COR-L47 (cell line): Measurements from ENCODE around the gene RGS3.
A peak's percentile ranks its signal among the peaks of the same experiment; 100 is the strongest.
"Not testable (repeated sequence)": the region's sequence is repeated elsewhere in the genome, so short reads cannot be mapped to it uniquely, and the experiment has no call there.

Experiments used
- DNase-seq: peaks from one replicate; lab custom pipeline; 2025; lab: John Stamatoyannopoulos, UW

RGS3 gene

DNA sequence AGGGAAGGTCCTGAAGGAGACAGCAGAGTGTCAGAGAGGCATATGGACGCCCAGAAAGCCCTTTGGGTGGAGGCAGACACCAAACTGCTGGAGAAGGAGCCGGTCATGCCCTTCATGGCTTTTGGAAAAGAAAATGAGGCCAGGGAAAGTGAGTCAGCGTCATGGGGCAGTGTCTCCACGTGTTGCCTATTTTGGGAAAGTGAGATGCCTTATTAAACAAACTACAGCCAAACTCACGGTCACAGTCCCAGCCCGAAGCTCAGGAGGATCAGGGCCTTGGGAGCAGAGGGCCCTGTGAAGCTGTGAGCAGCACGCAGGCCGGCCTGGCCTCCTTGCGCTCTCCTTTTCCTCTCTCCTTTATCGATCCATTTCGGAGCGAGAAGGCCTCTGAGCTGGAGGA, 25.0 kb downstream of the RGS3 start:
- DNase-seq, result no peak

DNA sequence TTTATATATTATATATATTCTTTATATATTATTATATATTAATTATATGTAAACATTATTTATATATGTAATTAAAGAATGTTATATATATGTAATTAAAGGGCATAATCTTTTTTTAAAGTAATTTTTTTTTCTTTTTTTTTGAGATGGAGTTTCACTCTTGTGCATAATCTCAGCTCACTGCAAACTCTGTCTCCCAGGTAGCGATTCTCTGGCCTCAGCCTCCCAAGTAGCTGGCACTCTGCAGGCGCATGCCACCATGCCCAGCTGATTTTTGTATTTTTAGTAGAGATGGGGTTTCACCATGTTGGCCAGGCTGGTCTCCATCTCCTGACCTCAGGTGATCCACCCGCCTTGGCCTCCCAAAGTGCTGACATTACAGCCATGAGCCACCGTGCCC, 27.6 kb downstream of the RGS3 start:
- DNase-seq, result not testable (repeated sequence)

DNA sequence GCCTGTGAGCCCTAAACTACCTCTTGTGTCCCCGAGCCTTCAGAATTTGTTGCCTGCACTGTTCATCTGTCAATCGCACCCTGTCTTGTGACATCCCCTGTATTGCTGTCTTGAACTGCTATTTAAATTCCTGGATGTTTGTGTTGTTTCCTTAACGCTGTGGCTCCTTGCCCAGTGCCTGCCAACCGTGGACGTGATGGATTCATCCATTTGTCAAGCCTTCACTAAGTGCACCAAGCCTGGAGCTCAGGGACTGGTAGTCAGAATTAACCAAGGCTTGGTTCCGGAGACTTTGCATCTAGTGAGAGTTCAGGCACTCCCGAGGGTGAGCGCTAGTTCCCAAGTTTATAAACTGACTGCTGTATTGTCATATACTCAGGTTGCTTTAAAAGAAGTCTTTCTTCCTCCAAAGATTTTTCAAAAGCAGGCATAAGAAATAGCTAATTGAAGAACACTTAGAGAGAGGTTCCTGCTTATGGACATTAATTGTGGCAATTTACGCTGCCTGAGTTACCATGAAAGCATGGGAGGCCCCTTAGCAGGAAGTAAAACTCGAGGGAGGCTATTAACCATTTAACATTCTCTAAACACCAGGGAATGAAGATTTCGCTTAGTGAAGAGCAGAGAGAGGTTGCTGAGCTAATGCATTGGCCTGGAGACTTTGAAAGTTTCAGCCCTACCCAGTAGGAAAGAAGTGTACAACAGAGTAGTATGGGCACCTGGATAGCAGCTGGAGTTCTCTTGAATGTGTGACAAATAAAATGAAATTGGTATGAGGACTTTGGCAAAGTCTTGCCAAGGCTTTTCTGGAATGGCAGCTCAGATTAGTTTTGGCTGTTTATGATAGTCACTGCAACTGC, 29.0 kb downstream of the RGS3 start:
- no peak for DNase-seq

DNA sequence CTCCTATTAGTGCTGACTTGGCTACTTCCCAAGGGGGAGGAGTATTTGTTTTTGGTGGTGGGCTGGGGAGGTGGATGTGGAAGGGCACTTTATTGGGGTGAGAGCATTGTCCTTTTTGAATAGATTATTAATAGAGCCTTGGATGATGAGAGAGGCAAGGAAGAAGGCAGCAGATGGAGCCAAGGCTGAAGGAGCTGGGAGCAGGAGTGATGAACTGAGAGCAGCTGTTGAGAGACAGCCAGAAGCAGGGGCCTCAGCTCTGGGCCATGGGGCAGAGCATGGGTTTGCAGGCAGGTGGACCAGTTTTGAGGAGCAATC, 29.6 kb downstream of the RGS3 start:
- no peak for DNase-seq

DNA sequence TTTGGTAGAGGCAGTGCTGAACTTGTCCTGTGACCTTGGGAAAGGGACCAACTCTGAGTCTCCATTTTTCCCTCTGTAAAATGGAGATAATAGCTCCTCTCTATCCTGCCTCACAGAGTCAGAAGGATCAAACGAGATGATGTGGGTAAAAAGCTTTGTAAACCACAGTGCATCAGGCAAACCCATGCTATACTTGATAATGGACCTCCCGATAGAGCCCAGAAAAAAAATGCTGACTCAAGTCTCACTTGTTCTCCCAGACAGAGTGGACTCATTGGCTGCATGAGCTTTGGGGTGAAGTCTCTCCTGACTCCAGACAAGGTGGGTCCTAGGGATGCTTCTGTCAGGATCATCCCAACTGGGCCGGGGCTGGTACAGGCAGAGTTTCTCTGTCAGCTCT, 32.0 kb downstream of the RGS3 start:
- no peak for DNase-seq

DNA sequence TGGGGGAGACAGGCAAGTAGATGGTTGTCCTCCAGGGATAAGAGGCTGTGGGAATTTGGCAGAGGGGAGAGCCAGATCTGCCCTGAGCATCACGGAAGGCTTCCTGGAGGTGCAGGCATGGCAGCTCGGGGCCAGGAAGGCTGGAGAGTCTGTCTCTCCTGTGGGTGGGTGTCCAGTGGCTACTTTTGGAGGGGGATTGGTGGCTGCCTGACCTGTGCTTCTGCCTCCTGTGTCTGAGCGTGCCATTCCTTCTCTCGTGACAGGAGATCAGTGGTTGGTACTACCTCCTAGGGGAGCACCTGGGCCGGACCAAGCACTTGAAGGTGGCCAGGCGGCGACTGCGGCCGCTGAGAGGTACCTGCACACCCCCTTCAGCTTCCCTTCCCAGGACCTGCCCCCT, 33.5 kb downstream of the RGS3 start:
- DNase-seq, result no peak

DNA sequence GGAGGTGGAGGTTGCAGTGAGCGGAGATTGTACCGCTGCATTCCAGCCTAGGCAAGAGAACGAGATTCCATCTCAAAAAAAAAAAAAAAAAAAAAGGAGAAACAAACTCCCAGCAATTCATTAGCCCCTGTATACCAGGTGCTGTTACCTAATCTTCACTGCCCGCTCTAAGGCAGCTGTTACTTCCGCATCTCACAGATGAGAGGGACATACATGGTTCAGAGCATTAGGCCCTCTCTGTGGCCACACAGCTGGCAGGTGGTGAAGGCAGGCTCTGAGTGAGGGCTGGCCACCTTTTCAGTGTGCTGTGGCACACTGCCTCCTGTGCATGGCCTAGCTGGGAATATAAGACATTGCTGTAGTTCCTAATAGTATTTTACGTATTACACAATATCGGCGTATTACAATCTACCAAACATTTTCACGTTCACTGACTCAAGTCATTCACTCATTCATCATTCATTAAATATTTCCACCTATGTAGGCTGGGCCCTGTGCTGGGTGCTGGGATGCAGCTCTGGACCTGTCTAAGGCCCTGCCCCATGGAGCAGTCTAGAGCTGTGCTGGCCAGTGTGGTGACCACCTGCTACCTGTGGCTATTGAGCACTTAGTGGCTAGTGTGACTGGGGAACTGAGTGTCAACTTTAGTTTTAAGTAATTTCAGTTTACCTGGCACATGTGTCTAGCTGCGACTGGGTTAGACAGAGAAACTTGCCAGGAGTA, 35.8 kb downstream of the RGS3 start:
- no peak for DNase-seq

DNA sequence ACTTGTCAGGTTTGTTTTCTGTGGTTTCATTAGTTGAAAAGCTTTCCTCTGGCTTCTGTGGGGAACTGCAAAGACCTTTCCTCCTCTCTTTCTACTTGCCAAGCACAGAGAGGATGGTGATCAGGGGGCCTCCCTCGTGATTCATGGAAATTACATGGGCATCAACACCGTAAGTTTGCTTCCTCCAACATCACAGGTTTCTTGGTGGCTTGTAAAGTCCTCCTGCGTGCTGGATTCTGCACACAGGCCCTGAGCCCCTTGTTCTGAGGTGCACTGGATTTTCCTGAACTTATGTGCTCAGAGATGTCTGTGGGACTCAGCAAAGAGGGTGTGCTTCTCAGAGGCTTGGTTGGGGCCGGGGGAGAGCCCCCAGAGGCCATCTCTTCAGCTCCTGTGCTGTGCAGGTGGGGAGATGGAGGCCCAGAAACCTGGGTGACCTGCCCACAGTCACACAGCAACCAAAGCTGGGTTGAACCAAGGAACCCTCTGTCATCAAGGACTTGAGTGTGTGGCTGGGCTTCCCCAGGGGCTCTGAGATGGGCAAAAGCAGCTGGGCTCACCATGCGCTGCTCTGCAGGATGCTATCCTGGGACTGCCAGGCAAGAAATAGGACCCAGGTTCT, 36.5 kb downstream of the RGS3 start:
- DNase-seq, result no peak

DNA sequence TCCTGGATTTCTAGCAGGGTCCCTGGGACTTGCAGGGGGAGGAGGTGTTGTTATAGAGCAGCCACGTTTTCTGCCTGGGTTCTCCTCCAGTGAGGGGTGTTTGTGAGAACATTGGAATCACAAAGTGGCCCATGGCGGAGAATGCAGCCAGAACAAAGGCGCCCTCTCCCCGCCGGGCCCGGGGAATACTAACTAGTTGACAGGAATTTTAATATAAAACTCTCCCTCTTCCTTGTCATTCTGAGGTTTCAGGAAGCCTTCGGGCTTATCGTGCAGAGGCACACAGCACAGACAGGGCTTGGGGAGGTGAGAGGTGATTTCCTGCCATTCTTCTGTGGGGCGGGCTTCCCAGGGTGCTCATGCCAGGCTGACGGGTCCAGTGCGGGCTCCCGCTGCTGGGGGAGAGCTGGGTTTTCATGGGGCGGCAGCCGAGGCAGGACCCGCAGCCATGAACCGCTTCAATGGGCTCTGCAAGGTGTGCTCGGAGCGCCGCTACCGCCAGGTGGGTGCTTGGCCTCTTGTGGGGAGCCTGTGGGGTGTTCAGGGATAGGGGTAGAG, 37.7 kb downstream of the RGS3 start:
- DNase-seq, result no peak

DNA sequence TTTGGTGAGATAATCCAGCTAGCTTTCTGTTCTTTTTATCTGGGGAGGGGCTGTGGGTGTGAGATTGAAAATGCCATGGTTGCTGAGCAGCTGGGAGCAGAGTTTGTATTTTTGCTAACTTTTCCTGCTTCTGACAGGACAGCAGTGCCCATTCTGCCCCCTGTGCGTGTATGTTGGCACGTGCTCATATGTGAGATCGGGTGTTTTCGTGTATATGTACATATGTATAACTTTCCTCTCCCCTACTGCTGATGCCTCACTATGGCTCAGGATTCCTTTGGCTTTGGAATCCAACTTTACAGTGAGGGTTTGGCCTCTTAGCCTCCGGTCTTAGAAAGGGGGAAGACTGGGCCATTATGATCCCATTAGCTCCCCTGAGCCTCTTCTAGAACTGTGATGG, 38.3 kb downstream of the RGS3 start:
- DNase-seq, result no peak

DNA sequence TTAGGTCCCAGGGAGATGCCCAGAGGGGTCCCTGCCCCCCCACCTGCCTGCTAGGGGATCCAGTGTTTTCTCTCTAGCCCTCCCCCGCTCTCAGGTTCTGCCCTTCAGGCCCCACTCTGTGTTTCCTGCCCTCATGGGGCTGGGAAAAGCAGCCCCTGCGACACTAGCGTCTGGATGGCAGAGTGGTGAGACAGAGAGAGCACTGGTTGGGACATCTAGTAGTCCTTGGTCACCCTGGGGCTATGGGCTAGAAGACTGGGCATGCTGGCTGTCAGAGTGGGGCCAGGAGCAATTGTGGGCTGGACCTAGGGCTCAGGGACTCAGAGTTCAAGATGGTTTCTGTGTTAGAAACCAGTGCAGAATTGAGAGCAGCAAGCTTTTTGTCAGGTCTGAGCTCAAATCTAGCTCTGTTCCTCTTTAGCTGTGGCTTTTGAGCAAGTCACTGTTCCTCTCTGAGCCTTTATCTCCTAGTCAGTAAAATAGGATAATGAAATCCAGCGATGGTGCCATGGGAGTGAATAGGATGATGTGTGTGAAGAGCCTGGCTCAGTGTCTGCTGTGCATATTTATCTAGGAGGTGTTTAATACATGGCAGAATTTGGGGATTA, 39.0 kb downstream of the RGS3 start:
- no peak for DNase-seq

DNA sequence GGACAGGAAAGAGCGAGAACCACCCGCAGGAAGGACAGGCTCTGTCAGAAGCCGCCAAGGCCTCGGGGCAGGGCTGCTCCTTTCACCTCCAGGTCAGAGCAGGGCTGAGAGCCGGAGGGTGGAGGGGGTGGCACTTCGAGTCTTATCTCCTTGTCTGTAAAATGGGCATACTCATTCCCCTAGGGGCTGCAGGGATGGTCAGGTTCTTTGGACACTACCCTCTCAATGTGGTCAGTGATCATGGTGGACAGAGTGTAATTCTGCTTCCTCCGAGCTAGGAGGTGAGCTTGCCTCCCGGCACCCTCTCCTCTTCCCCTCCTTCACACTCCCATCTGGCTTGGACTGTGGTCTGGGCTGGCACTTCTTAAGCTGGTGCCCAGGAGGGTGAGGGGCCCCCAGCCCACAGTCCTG, 39.6 kb downstream of the RGS3 start:
- no peak for DNase-seq

DNA sequence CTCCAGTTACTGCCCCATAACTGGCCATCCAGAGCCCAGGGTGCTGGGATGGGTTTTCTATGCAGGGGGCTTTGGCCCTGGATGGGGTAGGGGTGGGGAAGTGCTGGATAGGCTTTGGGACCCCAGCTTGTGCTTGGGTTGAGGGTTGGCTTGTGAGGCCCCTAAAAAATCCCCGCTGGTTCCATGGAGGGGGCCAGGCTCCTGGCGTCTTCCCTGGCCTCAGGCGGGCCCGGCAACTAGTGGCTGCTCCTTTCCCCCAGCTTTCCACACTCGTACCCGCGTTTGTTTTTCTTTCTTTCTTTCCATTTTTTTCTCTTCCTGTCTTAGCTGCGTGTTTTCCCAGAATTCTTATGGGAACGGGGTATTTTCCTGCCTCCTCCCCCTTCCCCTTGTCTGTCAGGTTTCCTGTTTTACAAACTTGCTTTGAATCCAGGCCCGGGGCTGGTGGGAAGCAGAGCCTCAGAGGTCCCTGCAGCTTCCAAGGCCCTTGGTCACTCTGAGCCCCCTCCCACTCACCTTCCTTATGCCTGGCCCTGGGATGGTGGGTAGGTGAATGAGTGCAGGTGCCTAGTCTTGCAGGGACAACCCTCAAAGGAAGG, 40.2 kb downstream of the RGS3 start:
- DNase-seq, result no peak

DNA sequence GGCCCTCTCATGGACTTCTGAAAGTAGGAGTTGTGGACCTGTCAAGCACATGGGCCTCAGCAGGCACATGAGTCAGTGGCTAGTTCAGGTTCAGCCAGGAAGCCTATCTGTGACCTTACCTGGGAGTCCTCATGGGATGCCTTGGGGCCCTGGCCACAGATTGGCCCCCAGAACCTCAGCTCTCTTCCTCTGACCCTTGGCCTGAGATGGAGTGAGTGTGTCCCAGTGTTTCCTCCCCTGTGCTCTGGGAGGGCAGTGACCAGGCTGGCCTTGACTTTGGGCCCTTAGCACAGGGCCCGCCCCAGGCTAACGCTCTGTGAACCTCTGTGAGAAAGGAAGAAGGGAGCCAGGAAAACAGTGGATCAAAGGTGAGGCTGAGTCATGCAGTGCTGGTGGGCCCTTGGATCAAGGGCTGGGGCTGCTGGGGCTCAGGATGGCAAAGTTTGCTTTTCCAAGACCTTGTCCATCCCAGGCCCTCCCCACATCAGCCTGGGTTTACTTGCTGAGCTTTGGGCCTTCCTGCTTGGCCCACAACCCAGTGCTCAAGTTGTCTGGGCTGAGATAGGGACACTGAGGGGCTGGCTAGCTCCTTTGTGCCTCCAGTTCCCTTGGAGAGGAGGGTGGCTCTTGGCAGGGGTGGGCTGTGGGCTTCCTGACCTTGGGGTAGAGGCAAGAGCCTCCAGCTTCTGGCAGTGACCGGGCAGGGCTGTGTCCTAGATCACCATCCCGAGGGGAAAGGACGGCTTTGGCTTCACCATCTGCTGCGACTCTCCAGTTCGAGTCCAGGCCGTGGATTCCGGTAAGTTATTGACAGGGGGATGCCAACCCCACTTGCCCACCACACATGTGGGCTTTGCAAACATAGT, 41.4 kb downstream of the RGS3 start:
- no peak for DNase-seq

DNA sequence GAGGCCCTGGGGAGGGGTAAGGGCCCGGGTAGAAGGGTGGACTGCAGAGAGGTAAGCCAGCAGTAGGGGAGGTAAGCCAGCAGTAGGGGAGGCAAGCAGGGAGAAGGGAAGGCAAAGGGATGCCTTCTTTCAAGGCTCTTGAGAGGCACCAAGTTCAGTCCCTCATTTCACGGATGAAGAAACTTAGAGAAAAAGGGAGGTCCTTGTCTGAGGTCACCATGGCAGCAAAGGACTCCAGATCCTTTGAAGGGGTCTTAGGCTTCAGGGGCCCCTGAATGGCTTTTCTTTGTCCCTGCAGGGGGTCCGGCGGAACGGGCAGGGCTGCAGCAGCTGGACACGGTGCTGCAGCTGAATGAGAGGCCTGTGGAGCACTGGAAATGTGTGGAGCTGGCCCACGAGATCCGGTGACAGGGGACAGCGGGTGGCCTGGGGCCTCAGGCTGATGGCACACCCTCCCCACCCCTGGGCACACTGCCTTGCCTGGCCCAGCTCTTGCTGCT, 42.6 kb downstream of the RGS3 start:
- no peak for DNase-seq

DNA sequence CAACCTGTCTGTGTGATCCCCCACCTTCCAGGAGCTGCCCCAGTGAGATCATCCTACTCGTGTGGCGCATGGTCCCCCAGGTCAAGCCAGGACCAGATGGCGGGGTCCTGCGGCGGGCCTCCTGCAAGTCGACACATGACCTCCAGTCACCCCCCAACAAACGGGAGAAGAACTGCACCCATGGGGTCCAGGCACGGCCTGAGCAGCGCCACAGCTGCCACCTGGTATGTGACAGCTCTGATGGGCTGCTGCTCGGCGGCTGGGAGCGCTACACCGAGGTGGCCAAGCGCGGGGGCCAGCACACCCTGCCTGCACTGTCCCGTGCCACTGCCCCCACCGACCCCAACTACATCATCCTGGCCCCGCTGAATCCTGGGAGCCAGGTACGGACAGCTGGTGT, 43.7 kb downstream of the RGS3 start:
- DNase-seq, result no peak

DNA sequence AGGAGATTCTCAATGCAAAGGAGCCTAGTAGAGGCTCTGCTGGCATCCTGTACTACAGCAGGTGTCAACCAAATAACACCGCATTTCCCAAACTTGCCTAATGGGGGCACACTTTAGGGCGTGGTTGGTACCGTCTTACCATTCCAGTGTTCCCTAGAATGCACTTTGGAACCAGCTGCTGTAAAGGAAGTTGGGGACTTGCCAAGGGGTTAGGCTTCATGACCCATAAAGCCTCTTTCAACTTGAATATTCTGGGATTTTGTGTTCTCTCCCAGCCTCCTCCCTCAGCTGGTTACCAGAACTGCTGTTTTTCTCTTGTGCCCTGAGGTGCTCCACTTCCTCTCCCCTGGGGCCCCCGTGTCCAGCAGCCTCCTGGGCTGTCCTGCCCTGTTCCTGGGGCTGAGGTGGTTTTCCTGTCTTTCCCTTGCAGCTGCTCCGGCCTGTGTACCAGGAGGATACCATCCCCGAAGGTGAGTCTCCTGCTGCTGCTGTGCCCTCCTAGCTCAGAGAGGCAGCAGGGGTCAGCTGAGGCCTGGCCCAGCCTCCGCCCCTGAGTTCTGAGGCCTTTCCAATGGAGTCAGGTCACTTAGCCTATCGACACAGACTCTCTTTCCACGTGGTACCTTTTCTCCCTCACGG, 44.7 kb downstream of the RGS3 start:
- no peak for DNase-seq

DNA sequence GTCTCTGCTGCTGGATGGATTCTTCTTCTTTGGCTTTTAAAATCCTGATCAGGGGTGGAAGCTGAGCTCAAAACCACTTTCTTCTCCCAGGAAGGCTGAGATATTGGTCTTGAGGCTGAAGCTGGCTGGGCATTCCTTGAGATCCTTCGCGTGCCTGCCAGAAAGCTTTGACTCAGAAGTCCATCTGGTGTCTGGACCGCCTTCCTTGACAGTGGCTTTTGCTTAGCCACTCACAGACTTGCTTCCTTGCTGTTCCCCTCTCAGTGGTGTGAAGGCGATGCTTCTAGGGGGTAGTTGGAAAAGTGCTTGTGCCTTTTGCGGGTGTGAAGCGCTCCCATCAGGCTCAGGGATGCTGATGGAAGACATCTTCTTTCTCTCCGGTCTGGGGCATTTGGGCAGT, 45.9 kb downstream of the RGS3 start:
- DNase-seq, result no peak

DNA sequence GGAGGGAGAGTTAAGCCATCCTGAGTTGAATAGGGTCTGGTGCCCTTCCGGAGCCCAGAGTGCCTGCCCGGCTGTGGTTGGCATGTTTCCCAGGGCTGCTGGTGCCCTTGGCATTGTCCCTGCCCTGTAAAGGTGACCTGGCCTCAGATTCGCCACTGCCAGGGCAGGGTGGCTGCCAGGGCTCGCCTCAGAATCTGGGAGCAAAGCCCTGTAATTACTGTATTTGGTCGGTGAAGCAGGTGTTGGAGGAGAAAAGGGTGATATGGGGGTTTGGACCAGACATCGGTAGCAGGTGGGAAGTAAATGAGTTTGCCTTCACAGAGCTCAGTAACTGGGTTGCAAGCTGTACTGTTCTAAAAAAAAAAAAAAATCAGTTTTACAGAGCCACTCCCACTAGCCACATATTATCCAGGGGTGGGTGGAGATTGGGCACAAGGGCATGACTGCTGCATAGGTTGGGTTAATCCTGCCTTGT, 47.6 kb downstream of the RGS3 start:
- DNase-seq, result peak; percentile 35
